PFSK-1 (cell line): ENCODE data around the gene CXCR5.

Source experiments
- SIN3A ChIP-seq: IDR thresholded peaks from 2 replicates; pipeline ENCODE4 v1.6.1; 2012; ENCODE audit warnings: mild to moderate bottlenecking, low read length, moderate library complexity, borderline replicate concordance; ENCODE audit not compliant: insufficient read depth
- TF ChIP-seq, protein P1 (sequence below), 2 experiments: IDR thresholded peaks; 2 replicates each; pipeline versions ENCODE4 v1.6.1 to v1.8.0; 2011 to 2012; ENCODE audit warnings: low read depth in 2 of 2, low read length in 2 of 2, control low read depth in 1 of 2, inconsistent platforms in 1 of 2, mild to moderate bottlenecking in 1 of 2, moderate library complexity in 1 of 2; ENCODE audit not compliant: insufficient read depth in 1 of 2

DNA sequence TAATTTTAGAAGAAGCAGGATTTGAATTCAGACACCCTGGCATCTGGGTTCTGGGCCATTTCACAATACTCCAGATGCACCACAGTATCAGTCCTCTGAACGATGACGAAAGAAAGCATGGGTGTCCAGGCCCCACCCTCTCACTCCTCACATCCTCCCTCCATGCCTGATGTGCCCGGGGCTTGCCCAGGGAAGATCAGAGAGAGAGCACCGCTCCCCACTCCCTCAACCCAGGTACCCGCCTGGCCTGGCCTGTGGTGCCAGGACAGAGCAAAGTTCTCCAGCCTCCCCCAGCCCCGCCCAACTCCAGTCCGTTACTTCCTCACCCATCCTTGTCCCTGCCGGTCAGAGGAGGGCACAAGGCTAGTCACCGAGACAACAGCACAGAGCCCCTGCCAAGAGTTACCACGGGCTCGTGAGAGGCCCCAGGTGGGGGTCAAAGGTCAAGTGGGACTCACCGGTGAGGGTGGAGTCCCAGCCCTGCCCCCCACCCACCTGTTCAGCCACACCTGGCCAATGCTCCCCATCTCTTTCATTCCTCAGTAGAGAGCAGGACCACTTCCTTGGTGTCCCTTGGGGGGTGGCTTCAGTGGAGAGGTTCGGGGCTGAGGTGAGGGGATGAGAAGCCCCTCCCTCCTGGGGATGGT is 33.9 kb downstream of the CXCR5 start:
- TF ChIP-seq SIN3A = no peak
- TF ChIP-seq, protein P1, sequence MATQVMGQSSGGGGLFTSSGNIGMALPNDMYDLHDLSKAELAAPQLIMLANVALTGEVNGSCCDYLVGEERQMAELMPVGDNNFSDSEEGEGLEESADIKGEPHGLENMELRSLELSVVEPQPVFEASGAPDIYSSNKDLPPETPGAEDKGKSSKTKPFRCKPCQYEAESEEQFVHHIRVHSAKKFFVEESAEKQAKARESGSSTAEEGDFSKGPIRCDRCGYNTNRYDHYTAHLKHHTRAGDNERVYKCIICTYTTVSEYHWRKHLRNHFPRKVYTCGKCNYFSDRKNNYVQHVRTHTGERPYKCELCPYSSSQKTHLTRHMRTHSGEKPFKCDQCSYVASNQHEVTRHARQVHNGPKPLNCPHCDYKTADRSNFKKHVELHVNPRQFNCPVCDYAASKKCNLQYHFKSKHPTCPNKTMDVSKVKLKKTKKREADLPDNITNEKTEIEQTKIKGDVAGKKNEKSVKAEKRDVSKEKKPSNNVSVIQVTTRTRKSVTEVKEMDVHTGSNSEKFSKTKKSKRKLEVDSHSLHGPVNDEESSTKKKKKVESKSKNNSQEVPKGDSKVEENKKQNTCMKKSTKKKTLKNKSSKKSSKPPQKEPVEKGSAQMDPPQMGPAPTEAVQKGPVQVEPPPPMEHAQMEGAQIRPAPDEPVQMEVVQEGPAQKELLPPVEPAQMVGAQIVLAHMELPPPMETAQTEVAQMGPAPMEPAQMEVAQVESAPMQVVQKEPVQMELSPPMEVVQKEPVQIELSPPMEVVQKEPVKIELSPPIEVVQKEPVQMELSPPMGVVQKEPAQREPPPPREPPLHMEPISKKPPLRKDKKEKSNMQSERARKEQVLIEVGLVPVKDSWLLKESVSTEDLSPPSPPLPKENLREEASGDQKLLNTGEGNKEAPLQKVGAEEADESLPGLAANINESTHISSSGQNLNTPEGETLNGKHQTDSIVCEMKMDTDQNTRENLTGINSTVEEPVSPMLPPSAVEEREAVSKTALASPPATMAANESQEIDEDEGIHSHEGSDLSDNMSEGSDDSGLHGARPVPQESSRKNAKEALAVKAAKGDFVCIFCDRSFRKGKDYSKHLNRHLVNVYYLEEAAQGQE (IDR thresholded peaks at IDR 0.05; ENCODE audit: insufficient read depth in 1 of 2, low read depth in 2 of 2, low read length in 2 of 2) = no peak
